HG03571 (cell line): ENCODE data around the gene ZNF287.
A peak's percentile ranks its signal among the peaks of the same experiment; 100 is the strongest.
"Not testable (repeated sequence)": the region's sequence is repeated elsewhere in the genome, so short reads cannot be mapped to it uniquely, and the experiment has no call there.

Experiments
- ATAC-seq: cut with Tn5 transposase; IDR thresholded peaks from one replicate; pipeline ENCODE4 v1.9.1; 2021; ENCODE audit not compliant: unreplicated experiment

ZNF287 gene

GRCh38 chr17:16568541-16569357 lies at the start of gene ZNF287:
Gene ZNF287, minus strand, starts transcription at chr17:16569204. Its CDS starts 1,473 bp downstream, at chr17:16567731.
- ATAC-seq: peak; percentile 94

- ATAC-seq: no peak
These were observed 48.6 kb upstream of the ZNF287 start for GRCh38 chr17:16617481-16618060.

DNA sequence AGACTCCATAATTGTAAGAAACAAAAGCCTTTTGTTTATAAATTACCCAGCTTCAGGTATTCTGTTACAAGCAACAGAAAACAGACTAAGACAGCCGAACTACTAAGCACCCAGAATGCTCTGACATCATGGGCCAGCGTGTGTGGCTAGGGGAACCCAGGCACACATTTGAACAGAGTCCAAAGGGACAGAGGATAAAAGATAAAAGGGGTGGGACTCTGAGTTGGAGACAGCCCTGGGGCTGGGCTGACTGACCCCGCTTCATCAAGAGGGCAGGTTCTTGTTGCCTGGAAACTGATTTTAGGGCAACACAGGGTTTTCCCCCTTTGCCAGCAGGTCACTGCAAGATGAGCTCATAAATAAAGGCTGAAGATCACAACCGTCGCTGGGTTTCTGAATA lies 30.5 kb upstream of the ZNF287 start:
- no peak for ATAC-seq

- no peak for ATAC-seq
These were observed 24.5 kb upstream of the ZNF287 start for GRCh38 chr17:16593356-16594102.

- ATAC-seq: peak; percentile 71
These were observed 20.3 kb upstream of the ZNF287 start for GRCh38 chr17:16589097-16589969.

- no peak for ATAC-seq
These were observed 16.8 kb upstream of the ZNF287 start for GRCh38 chr17:16585796-16586195.

- no peak for ATAC-seq
These were observed 15.4 kb upstream of the ZNF287 start for GRCh38 chr17:16584273-16584995.

DNA sequence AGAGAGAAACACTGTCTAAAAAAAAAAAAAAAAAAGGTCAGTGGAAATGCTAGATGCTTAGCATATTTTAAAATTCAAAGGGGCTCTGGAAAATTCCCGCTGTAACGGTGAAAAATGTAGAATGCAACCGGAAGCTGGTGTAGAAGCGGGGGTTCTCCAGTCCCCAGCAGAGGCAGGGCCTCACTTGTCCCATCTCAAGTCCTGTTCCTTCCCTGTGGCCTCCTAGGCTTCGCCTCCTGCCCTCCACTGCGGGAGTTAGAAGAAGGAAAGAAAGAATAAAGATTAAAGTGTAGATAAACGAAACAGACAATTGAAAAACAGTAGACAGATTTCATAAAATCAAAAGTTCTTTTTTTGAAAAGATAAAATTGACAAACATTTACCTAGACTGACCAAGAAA lies 14.8 kb upstream of the ZNF287 start:
- ATAC-seq: no peak

GRCh38 chr17:16573466-16573865 lies 4.5 kb upstream of the ZNF287 start:
- ATAC-seq: no peak

DNA sequence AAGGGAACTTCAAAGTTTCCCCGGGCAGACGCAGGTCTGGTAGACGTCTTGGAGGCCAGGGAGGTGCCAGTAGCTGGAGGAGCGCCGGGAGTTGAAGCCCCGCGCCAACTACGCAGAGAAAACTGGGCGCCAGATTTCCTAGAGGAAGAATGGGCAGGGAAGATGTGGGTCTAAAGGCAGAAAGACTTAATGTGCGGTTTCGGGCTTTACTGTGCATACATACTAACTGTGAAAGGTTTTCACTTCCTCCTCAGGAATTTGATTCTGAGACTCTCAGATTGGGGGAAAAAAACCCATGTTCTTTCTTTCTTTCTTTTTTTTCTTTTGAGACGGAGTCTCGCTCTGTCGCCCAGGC lies 331 bp upstream of the ZNF287 start:
- ATAC-seq: peak; percentile 24

DNA sequence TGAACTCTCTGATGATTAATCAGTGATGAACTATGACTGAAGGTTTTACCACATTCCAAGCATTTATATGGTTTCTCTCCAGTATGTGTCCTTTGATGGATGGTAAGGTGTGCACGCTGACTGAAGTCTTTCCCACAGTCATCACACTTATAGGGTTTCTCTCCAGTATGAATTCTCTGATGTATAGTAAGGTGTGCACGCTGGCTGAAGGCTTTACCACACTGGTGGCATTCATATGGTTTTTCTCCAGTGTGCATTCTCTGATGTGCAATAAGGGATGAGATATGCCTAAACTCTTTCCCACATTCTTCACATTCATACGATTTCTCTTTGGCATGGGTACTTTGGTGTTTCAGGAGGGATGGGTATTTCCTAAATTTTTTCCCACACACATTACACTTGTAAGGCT lies 16.4 kb downstream of the ZNF287 start:
- no peak for ATAC-seq

DNA sequence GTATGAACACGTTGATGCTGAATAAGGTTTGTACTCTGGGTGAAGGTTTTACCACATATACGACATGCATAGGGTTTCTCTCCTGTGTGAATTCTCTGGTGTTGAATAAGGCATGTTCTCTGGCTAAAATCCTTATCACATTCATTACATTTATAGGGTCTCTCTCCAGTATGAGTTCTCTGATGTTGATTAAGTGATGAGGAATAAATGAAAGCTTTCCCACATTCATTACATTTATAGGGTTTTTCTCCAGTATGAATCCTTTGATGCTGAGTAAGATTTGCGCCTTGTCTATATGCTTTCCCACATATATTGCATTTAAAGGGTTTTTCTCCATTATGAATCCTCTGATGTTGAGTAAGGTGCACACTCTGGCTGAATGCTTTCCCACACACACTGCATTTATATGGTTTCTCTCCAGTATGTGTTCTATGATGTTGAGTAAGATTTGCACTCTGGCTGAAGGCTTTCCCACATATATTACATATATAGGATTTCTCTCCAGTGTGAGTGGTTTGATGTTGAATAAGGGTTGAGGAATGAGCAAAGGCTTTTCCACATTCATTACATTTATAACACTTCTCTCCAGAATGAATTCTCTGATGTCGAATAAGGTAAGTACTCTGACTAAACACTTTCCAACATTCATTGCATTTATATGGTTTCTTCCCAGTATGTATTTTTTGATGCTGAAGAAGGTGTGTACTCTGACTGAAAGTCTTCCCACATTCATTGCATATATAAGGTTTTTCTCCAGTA lies 16.9 kb downstream of the ZNF287 start:
- ATAC-seq: no peak

GRCh38 chr17:16537130-16537458 lies 31.9 kb downstream of the ZNF287 start:
- no peak for ATAC-seq

GRCh38 chr17:16534236-16534635 lies 34.8 kb downstream of the ZNF287 start:
- ATAC-seq: no peak

GRCh38 chr17:16529906-16530305 lies 39.1 kb downstream of the ZNF287 start:
- no peak for ATAC-seq

DNA sequence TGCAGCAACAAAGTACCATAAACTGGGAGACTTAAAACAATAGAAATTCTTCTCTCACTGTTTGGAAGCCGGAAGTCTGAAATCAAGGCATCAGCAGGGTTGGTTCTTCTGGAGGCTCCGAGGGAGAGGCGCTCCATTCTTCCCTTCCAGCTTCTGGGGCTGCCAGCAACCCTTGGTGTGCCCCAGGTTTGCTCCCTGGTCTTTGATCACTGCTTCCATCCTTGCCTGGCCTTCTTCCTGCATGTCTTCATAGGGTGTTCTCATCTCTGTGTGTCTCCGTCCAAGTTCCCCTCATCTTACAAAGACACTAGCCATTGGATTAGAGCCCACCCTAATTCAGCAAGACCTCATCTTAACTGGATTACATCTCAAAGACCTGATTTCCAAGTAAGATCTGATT lies 41.7 kb downstream of the ZNF287 start:
- no peak for ATAC-seq

DNA sequence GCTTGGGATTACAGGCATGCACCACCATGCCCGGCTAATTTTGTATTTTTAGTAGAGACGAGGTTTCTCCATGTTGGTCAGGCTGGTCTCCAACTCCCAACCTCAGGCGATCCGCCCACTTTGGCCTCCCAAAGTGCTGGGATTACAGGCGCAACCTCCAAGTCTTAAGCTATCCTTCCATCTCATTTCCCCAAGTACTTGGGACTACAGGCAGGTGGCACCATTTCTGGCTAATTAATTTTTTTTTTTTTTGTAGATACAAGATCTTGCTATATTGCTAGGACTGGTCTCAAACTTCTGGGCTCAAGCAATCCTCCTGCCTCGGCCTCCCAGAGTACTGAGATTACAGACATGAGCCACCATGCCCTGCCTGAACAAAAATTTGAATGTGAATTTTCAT lies 43.4 kb downstream of the ZNF287 start:
- ATAC-seq: not testable (repeated sequence)

DNA sequence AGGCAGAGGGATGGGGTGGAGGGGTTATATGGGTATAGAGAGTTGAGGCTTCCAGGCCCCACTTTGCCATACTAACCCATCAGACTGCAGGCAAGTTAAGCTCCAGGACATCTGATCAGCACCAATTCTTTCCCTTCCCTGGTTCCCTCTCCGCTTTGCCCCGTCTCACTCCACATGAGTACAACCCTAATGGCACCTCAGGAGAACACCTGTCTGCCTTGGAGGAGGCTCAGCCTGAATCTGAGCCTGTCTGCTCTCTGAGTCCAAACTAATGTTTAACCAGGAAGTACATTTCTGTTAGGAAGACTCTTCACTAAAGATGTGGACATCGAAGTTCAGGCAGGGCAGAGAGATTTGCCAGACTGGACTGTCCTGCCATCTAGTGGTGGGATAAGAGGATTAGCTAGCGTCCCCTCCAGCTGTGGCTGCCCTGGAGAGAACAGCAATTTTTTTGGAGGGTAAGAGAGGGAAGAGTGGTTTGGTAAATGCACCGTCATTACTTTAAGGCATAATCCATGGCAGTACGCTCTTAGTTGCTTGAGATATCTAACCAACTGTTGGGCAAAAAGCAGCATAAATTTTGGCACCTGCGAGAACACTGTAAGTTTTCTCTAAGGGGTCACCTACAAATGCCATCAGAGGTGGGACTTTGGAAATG lies 47.8 kb downstream of the ZNF287 start:
- ATAC-seq: no peak

DNA sequence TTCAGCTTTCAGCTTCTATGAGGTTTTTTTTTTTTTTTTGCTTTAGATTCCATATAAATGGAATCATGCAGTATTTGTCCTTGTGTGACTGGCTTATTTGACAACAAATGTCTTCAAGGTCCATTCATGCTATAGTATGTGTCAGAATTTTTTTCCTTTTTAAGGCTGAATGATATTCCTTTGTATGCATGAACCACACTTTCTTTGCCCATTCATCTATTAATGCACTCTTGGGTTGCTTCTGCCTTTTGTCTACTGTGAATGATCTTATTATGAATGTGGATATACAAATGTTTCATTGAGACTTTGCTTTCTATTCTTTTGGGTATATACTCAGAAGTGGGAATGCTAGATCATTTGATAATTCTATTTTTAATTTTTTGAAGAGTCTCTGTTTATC lies 50.0 kb downstream of the ZNF287 start:
- no peak for ATAC-seq
